ENCODE data around the gene DUSP15.

- no peak for TF ChIP-seq MAX (IDR thresholded peaks at IDR 0.05)
- no peak for TF ChIP-seq ATF3 (IDR thresholded peaks at IDR 0.05)
- no peak for TF ChIP-seq ZBTB33 (IDR thresholded peaks at IDR 0.05; ENCODE audit: extremely low read depth, insufficient replicate concordance, low read length)
- no peak for TF ChIP-seq POLR2AphosphoS5 (IDR thresholded peaks at IDR 0.05; ENCODE audit: low read depth, low read length)
- TF ChIP-seq CTCF (IDR thresholded peaks at IDR 0.05 in 2 of 3, conservative IDR thresholded peaks at IDR 0.05 in 1 of 3; ENCODE audit: borderline replicate concordance in 1 of 3, insufficient read depth in 1 of 3, low read depth in 2 of 3, low read length in 2 of 3), result no peak
- no peak for TF ChIP-seq REST (IDR thresholded peaks at IDR 0.05; ENCODE audit: low read depth)
- no peak for TF ChIP-seq POLR2A (IDR thresholded peaks at IDR 0.05; ENCODE audit: borderline replicate concordance, extremely low read depth, insufficient read depth, insufficient read length)
- no peak for TF ChIP-seq EZH2phosphoT487 (IDR thresholded peaks at IDR 0.05; ENCODE audit: borderline replicate concordance)
- TF ChIP-seq YY1 (IDR thresholded peaks at IDR 0.05; ENCODE audit: extremely low read depth, insufficient replicate concordance, low read depth, low read length), result no peak
- TF ChIP-seq ZFX (IDR thresholded peaks at IDR 0.05), result no peak
- no peak for TF ChIP-seq RAD21 (IDR thresholded peaks at IDR 0.05; ENCODE audit: low read depth)
Observed at GRCh38 chr20:31811198-31811597, 59.1 kb downstream of the DUSP15 start.
